Right ventricle myocardium inferior (tissue), 1 donor: ENCODE measurements around the gene ELMOD1. TPM values are rescaled to one million over a fixed set of nuclear protein-coding genes. Genes with fewer than 3 reads are reported as not detected.

Source experiments
- ATAC-seq: fragments of 200-7000 bp; cut with Tn5 transposase; one replicate; pipeline ENCODE4 v1.9.1; 2020; ENCODE audit warnings: mild to moderate bottlenecking, moderate library complexity
- DNase-seq: peaks from one replicate; pipeline ENCODE4 v3.0.0; 2021; ENCODE audit errors: missing footprints
- intact Hi-C: fragments of 100-400 bp; cut with DNase I; formaldehyde crosslinking; loops from one replicate; pipeline ENCODE4 v1.11.0; 2022
- total RNA-seq: library from RNA; stranded (reverse); fragmentation: NEBNext Ultra II Directional; extraction: Animal tissue kit (Norgen Biotek cat#: 25700); gene quantifications from one replicate; pipeline ENCODE4 v1.2.1, GENCODE V29; 2021
- donor health status: DM: no; HTN: yes; CAD: no; lungs with severe emphysema.

ELMOD1 gene
- total RNA-seq, 1 donor from 2014 or later, result 0.41 TPM

- ATAC-seq (no peak), DNase-seq (no peak)
- intact Hi-C loops, result no loop called here
These were observed 30.1 kb downstream of the ELMOD1 start for GRCh38 chr11:107621081-107621480.

- no peak for DNase-seq
- intact Hi-C loops, result no loop called here
- ATAC-seq, result no peak
These were observed 32.2 kb downstream of the ELMOD1 start for GRCh38 chr11:107623183-107623582.

GRCh38 chr11:107624983-107625684, 34.2 kb downstream of the ELMOD1 start:
- no peak for DNase-seq
- intact Hi-C loops, result no loop called here
- ATAC-seq, result no peak

GRCh38 chr11:107625685-107625989, 34.7 kb downstream of the ELMOD1 start:
- intact Hi-C loops, result no loop called here
- ATAC-seq, result no peak
- no peak for DNase-seq

GRCh38 chr11:107631043-107631442, 40.1 kb downstream of the ELMOD1 start:
- no peak for DNase-seq
- intact Hi-C loops, result no loop called here
- ATAC-seq, result no peak

- intact Hi-C loops, result no loop called here
- ATAC-seq, result no peak
These were observed 41.0 kb downstream of the ELMOD1 start for GRCh38 chr11:107631931-107632330.

GRCh38 chr11:107646783-107647182, 55.8 kb downstream of the ELMOD1 start:
- no peak for DNase-seq
- no peak for ATAC-seq
- intact Hi-C loops, result no loop called here

More at GRCh38 chr11:107631931-107632330, 41.0 kb downstream of the ELMOD1 start:
- no peak for DNase-seq

- no peak for DNase-seq
- intact Hi-C loops, result no loop called here
- no peak for ATAC-seq
These were observed 57.3 kb downstream of the ELMOD1 start for GRCh38 chr11:107648242-107648641.

GRCh38 chr11:107651672-107652071, 60.7 kb downstream of the ELMOD1 start:
- ATAC-seq (no peak), DNase-seq (no peak)
- intact Hi-C loops, result no loop called here

GRCh38 chr11:107653076-107653475, 62.1 kb downstream of the ELMOD1 start:
- intact Hi-C loops, result no loop called here
- DNase-seq (no peak), ATAC-seq (no peak)

GRCh38 chr11:107655602-107656001, 64.7 kb downstream of the ELMOD1 start:
- ATAC-seq (no peak), DNase-seq (no peak)
- intact Hi-C loops, result no loop called here

GRCh38 chr11:107659310-107659709, 68.4 kb downstream of the ELMOD1 start:
- DNase-seq (no peak), ATAC-seq (no peak)
- intact Hi-C loops, result no loop called here

GRCh38 chr11:107660066-107660465, 69.1 kb downstream of the ELMOD1 start:
- no peak for DNase-seq
- no peak for ATAC-seq
- intact Hi-C loops, result no loop called here

GRCh38 chr11:107661656-107662055, 70.7 kb downstream of the ELMOD1 start:
- intact Hi-C loops, result no loop called here
- no peak for DNase-seq
- no peak for ATAC-seq

- intact Hi-C loops, result no loop called here
- ATAC-seq (no peak), DNase-seq (no peak)
These were observed 74.1 kb downstream of the ELMOD1 start for GRCh38 chr11:107665018-107665417.

GRCh38 chr11:107666911-107667613, 76.1 kb downstream of the ELMOD1 start:
- intact Hi-C loops, result no loop called here
- DNase-seq (no peak), ATAC-seq (no peak)

GRCh38 chr11:107669191-107669740, 78.3 kb downstream of the ELMOD1 start:
- ATAC-seq, result no peak
- intact Hi-C loops, result no loop called here
- DNase-seq, result no peak

GRCh38 chr11:107669893-107670601, 79.1 kb downstream of the ELMOD1 start:
- no peak for DNase-seq
- intact Hi-C loops, result no loop called here
- no peak for ATAC-seq

GRCh38 chr11:107675902-107676301, 85.0 kb downstream of the ELMOD1 start:
- intact Hi-C loops, result no loop called here
- ATAC-seq (no peak), DNase-seq (no peak)
